Liver (tissue), 9 donors: ENCODE measurements around the gene VDAC2. TPM values are rescaled to one million over a fixed set of nuclear protein-coding genes. Genes with fewer than 3 reads are reported as not detected.

Source experiments
- DNase-seq: peaks from one replicate; pipeline ENCODE4 v3.0.0-alpha.2; 2017; ENCODE audit warnings: low spot score
- H3K27ac ChIP-seq, 2 donors: one replicate each; pipeline ENCODE4 v1.7.0; 2013; ENCODE audit warnings: inconsistent platforms in 2 of 2, low read length in 2 of 2, control low read depth in 1 of 2, low read depth in 1 of 2, mild to moderate bottlenecking in 1 of 2
- H3K27me3 ChIP-seq, 4 donors: one replicate each; pipeline versions ENCODE4 v1.6.1 to v1.7.0; 2013; ENCODE audit warnings: low read length in 3 of 4, inconsistent platforms in 1 of 4, mild to moderate bottlenecking in 1 of 4, moderate library complexity in 1 of 4; ENCODE audit not compliant: control insufficient read depth in 4 of 4, insufficient read depth in 4 of 4
- H3K36me3 ChIP-seq, 4 donors: one replicate each; pipeline versions ENCODE4 v1.6.1 to v1.7.0; 2013; ENCODE audit warnings: low read length in 3 of 4, mild to moderate bottlenecking in 3 of 4, low read depth in 1 of 4, moderate library complexity in 1 of 4; ENCODE audit not compliant: control insufficient read depth in 4 of 4, insufficient read depth in 3 of 4
- H3K4me1 ChIP-seq, 4 donors: one replicate each; pipeline versions ENCODE4 v1.6.1 to v1.7.0; 2013; ENCODE audit warnings: low read length in 3 of 4, mild to moderate bottlenecking in 3 of 4, moderate library complexity in 1 of 4; ENCODE audit not compliant: control insufficient read depth in 4 of 4, insufficient read depth in 4 of 4
- H3K4me3 ChIP-seq, 3 donors: one replicate each; pipeline versions ENCODE4 v1.6.1 to v1.7.0; 2013; ENCODE audit warnings: low read length in 3 of 3, control low read depth in 1 of 3, low read depth in 1 of 3, mild to moderate bottlenecking in 1 of 3
- H3K9ac ChIP-seq, 2 donors: one replicate each; pipeline ENCODE4 v1.7.0; 2013; ENCODE audit warnings: low read length in 2 of 2, mild to moderate bottlenecking in 2 of 2, moderate library complexity in 2 of 2, control low read depth in 1 of 2, low read depth in 1 of 2
- H3K9me3 ChIP-seq, 4 donors: one replicate each; pipeline versions ENCODE4 v1.6.1 to v1.7.0; 2013; ENCODE audit warnings: low read length in 3 of 4; ENCODE audit not compliant: control insufficient read depth in 4 of 4
- ATF3 ChIP-seq: IDR thresholded peaks from 2 replicates; pipeline ENCODE4 v1.6.1; 2016; ENCODE audit warnings: antibody characterized with exemption
- CTCF ChIP-seq: fragments of 150-350 bp; IDR thresholded peaks from 2 replicates; pipeline ENCODE4 v1.5.1; 2017; ENCODE audit warnings: improper control_type of control experiment, low read depth, low read length; ENCODE audit not compliant: missing input control
- EGR1 ChIP-seq, 2 donors: IDR thresholded peaks; 2 replicates each; pipeline ENCODE4 v1.6.1; 2016 to 2018; ENCODE audit warnings: antibody characterized with exemption in 2 of 2, low read depth in 2 of 2
- FOXA1 ChIP-seq: IDR thresholded peaks from 2 replicates; pipeline ENCODE4 v1.6.1; 2016; ENCODE audit warnings: antibody characterized with exemption
- GABPA ChIP-seq, 2 donors: IDR thresholded peaks in 1 of 2; conservative IDR thresholded peaks in 1 of 2; 2 replicates each; pipeline ENCODE4 v1.6.1; 2016; ENCODE audit warnings: antibody characterized with exemption in 2 of 2, mild to moderate bottlenecking in 1 of 2, moderate library complexity in 1 of 2
- HNF4A ChIP-seq, 2 donors: conservative IDR thresholded peaks; 2 replicates each; pipeline ENCODE4 v1.6.1; 2016; ENCODE audit warnings: antibody characterized with exemption in 2 of 2, mild to moderate bottlenecking in 2 of 2
- JUND ChIP-seq, 2 donors: IDR thresholded peaks; 2 replicates each; pipeline ENCODE4 v1.6.1; 2016; ENCODE audit warnings: antibody characterized with exemption in 2 of 2
- NR2F2 ChIP-seq: IDR thresholded peaks from 2 replicates; pipeline ENCODE4 v1.6.1; 2016; ENCODE audit warnings: antibody characterized with exemption
- RAD21 ChIP-seq, 2 donors: IDR thresholded peaks; 2 replicates each; pipeline ENCODE4 v1.6.1; 2016; ENCODE audit warnings: antibody characterized with exemption in 2 of 2, mild to moderate bottlenecking in 2 of 2
- REST ChIP-seq: IDR thresholded peaks from 2 replicates; pipeline ENCODE4 v1.6.1; 2016; ENCODE audit warnings: antibody characterized with exemption, mild to moderate bottlenecking
- RXRA ChIP-seq, 2 donors: IDR thresholded peaks; 2 replicates each; pipeline ENCODE4 v1.6.1; 2017 to 2018; ENCODE audit warnings: antibody characterized with exemption in 2 of 2, mild to moderate bottlenecking in 1 of 2
- SP1 ChIP-seq: IDR thresholded peaks from 2 replicates; pipeline ENCODE4 v1.6.1; 2018; ENCODE audit warnings: antibody characterized with exemption, mild to moderate bottlenecking
- TAF1 ChIP-seq: conservative IDR thresholded peaks from 2 replicates; pipeline ENCODE4 v1.6.1; 2016; ENCODE audit warnings: antibody characterized with exemption, mild to moderate bottlenecking
- YY1 ChIP-seq: IDR thresholded peaks from 2 replicates; pipeline ENCODE4 v1.6.1; 2016; ENCODE audit warnings: antibody characterized with exemption, mild to moderate bottlenecking
- ZBTB33 ChIP-seq: IDR thresholded peaks from 2 replicates; pipeline ENCODE4 v1.6.1; 2016; ENCODE audit warnings: antibody characterized with exemption
- WGBS: extraction: QIAGEN DNeasy Blood & Tissue Kit; methylation state at CpG from one replicate; pipeline ENCODE4 v1.1.7; 2013; 5-methylcytosine and 5-hydroxymethylcytosine counted together
- polyA plus RNA-seq, 2 donors: library from polyadenylated mRNA; stranded (reverse) in 1 of 2; unstranded in 1 of 2; fragments of 200-250 nt in 1 of 2; fragments of >200 nt in 1 of 2; fragmentation: Nextera tagmentation in 1 of 2; extraction: Ambion mirVana in 1 of 2; gene quantifications; one replicate each; pipeline versions ENCODE4 v1.2.1 to v1.2.3, GENCODE V29; 2013 to 2015
- total RNA-seq, 2 donors: library from RNA; depleted of rRNA; stranded (reverse); fragments of >200 nt; gene quantifications; one replicate each; pipeline ENCODE4 v1.2.3, GENCODE V29; 2014
- donor health status: healthy.
- donor health status: healthy.
- donor health status: healthy.
- donor health status: healthy.
- donor health status: healthy.

Gene VDAC2
- total and polyA plus RNA-seq, 4 donors, result 41.3 to 67.1 (median 52.5) TPM

- peaks cover 2 to 21% (median 15%) of the 10 kb centered on the region in 4 donors for H3K4me1 ChIP-seq
- no peaks in the 10 kb centered on the region for H3K27me3 ChIP-seq
- H3K9ac ChIP-seq, result peak overlapping the region; percentile 85 to 91
- peaks cover 2 to 10% (median 6%) of the 10 kb centered on the region in 4 donors for H3K36me3 ChIP-seq
- H3K9me3 ChIP-seq, result no peaks in the 10 kb centered on the region
- 81% methylated on average over 16 of the region's 16 CpGs for WGBS
- TF ChIP-seq EGR1 (IDR thresholded peaks at IDR 0.05; ENCODE audit: low read depth in 2 of 2) (no peak), FOXA1 (no peak), RXRA (IDR thresholded peaks at IDR 0.05) (no peak), SP1 (no peak), REST (no peak), YY1 (no peak), GABPA (IDR thresholded peaks at IDR 0.05 in 1 of 2, conservative IDR thresholded peaks at IDR 0.05 in 1 of 2) (no peak), NR2F2 (no peak), CTCF (no peak), JUND (IDR thresholded peaks at IDR 0.05) (no peak), TAF1 (no peak), RAD21 (IDR thresholded peaks at IDR 0.05) (no peak)
- no peak for DNase-seq
- peak overlapping the region; percentile 88 to 93 (median 89) for H3K4me3 ChIP-seq
- peak overlapping the region; percentile 96 to 97 for H3K27ac ChIP-seq
Observed at GRCh38 chr10:75209086-75209920, 1.3 kb upstream of the VDAC2 start.

GRCh38 chr10:75209921-75210281 lies 695 bp upstream of the VDAC2 start:
- H3K4me1 ChIP-seq, result peaks cover 2 to 21% (median 15%) of the 10 kb centered on the region in 4 donors
- peak overlapping the region; percentile 85 to 91 for H3K9ac ChIP-seq
- peak overlapping the region; percentile 96 to 97 for H3K27ac ChIP-seq
- peak overlapping the region; percentile 88 to 93 (median 89) for H3K4me3 ChIP-seq
- DNase-seq, result peak; percentile 72
- 1% methylated on average over 19 of the region's 19 CpGs for WGBS
- H3K27me3 ChIP-seq, result no peaks in the 10 kb centered on the region
- no peaks in the 10 kb centered on the region for H3K9me3 ChIP-seq
- H3K36me3 ChIP-seq, result peaks cover 4 to 11% (median 10%) of the 10 kb centered on the region in 4 donors
- no peak for TF ChIP-seq FOXA1
- no peak for TF ChIP-seq ZBTB33
- TF ChIP-seq REST, result no peak
- peak in 1 of 2 donors; percentile 35 for TF ChIP-seq RAD21 (IDR thresholded peaks at IDR 0.05)
- TF ChIP-seq CTCF, result no peak
- peak; percentile 77 for TF ChIP-seq TAF1
- peak; percentile 45 for TF ChIP-seq NR2F2
- no peak for TF ChIP-seq GABPA (IDR thresholded peaks at IDR 0.05 in 1 of 2, conservative IDR thresholded peaks at IDR 0.05 in 1 of 2)
- TF ChIP-seq JUND (IDR thresholded peaks at IDR 0.05), result no peak
- no peak for TF ChIP-seq ATF3
- TF ChIP-seq HNF4A (conservative IDR thresholded peaks at IDR 0.05), result no peak
